Measurements from ENCODE around the gene TRPC4. TPM values are rescaled to one million over a fixed set of nuclear protein-coding genes. Genes with fewer than 3 reads are reported as not detected.

TRPC4 gene
- total RNA-seq, 1 experiment from 2014 or later, result 8.0 TPM

DNA sequence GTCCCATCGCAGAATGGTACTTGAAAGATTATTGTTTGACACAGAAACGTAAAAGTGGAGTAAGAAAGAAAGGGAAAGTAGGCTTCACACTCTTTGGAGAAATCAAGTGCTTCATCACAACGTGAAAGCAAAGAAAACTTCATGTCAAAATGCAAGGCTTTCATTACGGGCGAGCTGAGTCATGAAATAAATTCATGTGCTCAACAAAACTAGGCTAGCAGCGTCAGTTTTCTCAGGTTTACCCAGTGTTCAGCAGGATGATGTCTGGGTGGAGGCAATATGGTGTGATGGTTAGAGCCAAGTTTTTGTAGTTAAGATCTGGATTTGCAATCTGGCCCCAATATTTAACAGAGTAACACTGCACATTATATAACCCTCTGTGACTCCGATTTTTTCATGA, 128.0 kb downstream of the TRPC4 start (continued):
- TF ChIP-seq, protein P1, sequence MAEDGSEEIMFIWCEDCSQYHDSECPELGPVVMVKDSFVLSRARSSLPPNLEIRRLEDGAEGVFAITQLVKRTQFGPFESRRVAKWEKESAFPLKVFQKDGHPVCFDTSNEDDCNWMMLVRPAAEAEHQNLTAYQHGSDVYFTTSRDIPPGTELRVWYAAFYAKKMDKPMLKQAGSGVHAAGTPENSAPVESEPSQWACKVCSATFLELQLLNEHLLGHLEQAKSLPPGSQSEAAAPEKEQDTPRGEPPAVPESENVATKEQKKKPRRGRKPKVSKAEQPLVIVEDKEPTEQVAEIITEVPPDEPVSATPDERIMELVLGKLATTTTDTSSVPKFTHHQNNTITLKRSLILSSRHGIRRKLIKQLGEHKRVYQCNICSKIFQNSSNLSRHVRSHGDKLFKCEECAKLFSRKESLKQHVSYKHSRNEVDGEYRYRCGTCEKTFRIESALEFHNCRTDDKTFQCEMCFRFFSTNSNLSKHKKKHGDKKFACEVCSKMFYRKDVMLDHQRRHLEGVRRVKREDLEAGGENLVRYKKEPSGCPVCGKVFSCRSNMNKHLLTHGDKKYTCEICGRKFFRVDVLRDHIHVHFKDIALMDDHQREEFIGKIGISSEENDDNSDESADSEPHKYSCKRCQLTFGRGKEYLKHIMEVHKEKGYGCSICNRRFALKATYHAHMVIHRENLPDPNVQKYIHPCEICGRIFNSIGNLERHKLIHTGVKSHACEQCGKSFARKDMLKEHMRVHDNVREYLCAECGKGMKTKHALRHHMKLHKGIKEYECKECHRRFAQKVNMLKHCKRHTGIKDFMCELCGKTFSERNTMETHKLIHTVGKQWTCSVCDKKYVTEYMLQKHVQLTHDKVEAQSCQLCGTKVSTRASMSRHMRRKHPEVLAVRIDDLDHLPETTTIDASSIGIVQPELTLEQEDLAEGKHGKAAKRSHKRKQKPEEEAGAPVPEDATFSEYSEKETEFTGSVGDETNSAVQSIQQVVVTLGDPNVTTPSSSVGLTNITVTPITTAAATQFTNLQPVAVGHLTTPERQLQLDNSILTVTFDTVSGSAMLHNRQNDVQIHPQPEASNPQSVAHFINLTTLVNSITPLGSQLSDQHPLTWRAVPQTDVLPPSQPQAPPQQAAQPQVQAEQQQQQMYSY (CRISPR knock-in tag; IDR thresholded peaks at IDR 0.05), result no peak
- TF ChIP-seq EMX1 (CRISPR knock-in tag; IDR thresholded peaks at IDR 0.05), result no peak
- TF ChIP-seq TCF7 (CRISPR knock-in tag; IDR thresholded peaks at IDR 0.05; ENCODE audit: low read depth), result no peak
- no peak for TF ChIP-seq SP1 (CRISPR knock-in tag; conservative IDR thresholded peaks at IDR 0.05)
- no peak for TF ChIP-seq FOXP1 (CRISPR knock-in tag; IDR thresholded peaks at IDR 0.05; ENCODE audit: borderline replicate concordance)
- TF ChIP-seq JUN (CRISPR knock-in tag; IDR thresholded peaks at IDR 0.05), result no peak
- no peak for TF ChIP-seq ZNF671 (CRISPR knock-in tag; IDR thresholded peaks at IDR 0.05)
- no peak for TF ChIP-seq SOX15 (CRISPR knock-in tag; IDR thresholded peaks at IDR 0.05)
- TF ChIP-seq PRRX2 (CRISPR knock-in tag; IDR thresholded peaks at IDR 0.05), result no peak
- no peak for TF ChIP-seq USF2 (CRISPR knock-in tag; IDR thresholded peaks at IDR 0.05)
- TF ChIP-seq SMAD3 (CRISPR knock-in tag; IDR thresholded peaks at IDR 0.05; ENCODE audit: borderline replicate concordance), result no peak

GRCh38 chr13:37736045-37736444, 133.5 kb downstream of the TRPC4 start:
- no peaks in the 10 kb centered on the region for H3K9me3 Mint-ChIP-seq
- H3K4me3 Mint-ChIP-seq, result no peak overlapping the region
- peaks cover 7% of the 10 kb centered on the region for H3K4me1 Mint-ChIP-seq
- POLR2A ChIA-PET, result no interaction called here
- DNase-seq (ENCODE audit: low spot score) (no peak), ATAC-seq (peak; percentile 48)
- H3K27me3 Mint-ChIP-seq (ENCODE audit: low read depth), result no peaks in the 10 kb centered on the region
- H3K27ac Mint-ChIP-seq, result no peak overlapping the region; the same call in 1 of the 2 replicates
- H3K36me3 Mint-ChIP-seq, result no peaks in the 10 kb centered on the region
- CTCF ChIA-PET, result no interaction called here
- TF ChIP-seq GTF2I (CRISPR knock-in tag; conservative IDR thresholded peaks at IDR 0.05) (no peak), PREB (CRISPR knock-in tag; IDR thresholded peaks at IDR 0.05; ENCODE audit: borderline replicate concordance) (no peak), ESRRA (CRISPR knock-in tag; IDR thresholded peaks at IDR 0.05; ENCODE audit: borderline replicate concordance) (no peak), FOXK1 (CRISPR knock-in tag; IDR thresholded peaks at IDR 0.05) (no peak), ZNF219 (CRISPR knock-in tag; IDR thresholded peaks at IDR 0.05; ENCODE audit: borderline replicate concordance) (no peak), ELF4 (CRISPR knock-in tag; IDR thresholded peaks at IDR 0.05; ENCODE audit: low read depth) (no peak), MLX (CRISPR knock-in tag; IDR thresholded peaks at IDR 0.05) (no peak), JUN (CRISPR knock-in tag; IDR thresholded peaks at IDR 0.05) (no peak), CREM (CRISPR knock-in tag; IDR thresholded peaks at IDR 0.05) (no peak), AFF4 (CRISPR knock-in tag; IDR thresholded peaks at IDR 0.05; ENCODE audit: borderline replicate concordance) (no peak), SP1 (CRISPR knock-in tag; conservative IDR thresholded peaks at IDR 0.05) (no peak)
- TF ChIP-seq, protein P2, sequence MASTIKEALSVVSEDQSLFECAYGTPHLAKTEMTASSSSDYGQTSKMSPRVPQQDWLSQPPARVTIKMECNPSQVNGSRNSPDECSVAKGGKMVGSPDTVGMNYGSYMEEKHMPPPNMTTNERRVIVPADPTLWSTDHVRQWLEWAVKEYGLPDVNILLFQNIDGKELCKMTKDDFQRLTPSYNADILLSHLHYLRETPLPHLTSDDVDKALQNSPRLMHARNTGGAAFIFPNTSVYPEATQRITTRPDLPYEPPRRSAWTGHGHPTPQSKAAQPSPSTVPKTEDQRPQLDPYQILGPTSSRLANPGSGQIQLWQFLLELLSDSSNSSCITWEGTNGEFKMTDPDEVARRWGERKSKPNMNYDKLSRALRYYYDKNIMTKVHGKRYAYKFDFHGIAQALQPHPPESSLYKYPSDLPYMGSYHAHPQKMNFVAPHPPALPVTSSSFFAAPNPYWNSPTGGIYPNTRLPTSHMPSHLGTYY (CRISPR knock-in tag; IDR thresholded peaks at IDR 0.05), result no peak
- TF ChIP-seq, protein P3, sequence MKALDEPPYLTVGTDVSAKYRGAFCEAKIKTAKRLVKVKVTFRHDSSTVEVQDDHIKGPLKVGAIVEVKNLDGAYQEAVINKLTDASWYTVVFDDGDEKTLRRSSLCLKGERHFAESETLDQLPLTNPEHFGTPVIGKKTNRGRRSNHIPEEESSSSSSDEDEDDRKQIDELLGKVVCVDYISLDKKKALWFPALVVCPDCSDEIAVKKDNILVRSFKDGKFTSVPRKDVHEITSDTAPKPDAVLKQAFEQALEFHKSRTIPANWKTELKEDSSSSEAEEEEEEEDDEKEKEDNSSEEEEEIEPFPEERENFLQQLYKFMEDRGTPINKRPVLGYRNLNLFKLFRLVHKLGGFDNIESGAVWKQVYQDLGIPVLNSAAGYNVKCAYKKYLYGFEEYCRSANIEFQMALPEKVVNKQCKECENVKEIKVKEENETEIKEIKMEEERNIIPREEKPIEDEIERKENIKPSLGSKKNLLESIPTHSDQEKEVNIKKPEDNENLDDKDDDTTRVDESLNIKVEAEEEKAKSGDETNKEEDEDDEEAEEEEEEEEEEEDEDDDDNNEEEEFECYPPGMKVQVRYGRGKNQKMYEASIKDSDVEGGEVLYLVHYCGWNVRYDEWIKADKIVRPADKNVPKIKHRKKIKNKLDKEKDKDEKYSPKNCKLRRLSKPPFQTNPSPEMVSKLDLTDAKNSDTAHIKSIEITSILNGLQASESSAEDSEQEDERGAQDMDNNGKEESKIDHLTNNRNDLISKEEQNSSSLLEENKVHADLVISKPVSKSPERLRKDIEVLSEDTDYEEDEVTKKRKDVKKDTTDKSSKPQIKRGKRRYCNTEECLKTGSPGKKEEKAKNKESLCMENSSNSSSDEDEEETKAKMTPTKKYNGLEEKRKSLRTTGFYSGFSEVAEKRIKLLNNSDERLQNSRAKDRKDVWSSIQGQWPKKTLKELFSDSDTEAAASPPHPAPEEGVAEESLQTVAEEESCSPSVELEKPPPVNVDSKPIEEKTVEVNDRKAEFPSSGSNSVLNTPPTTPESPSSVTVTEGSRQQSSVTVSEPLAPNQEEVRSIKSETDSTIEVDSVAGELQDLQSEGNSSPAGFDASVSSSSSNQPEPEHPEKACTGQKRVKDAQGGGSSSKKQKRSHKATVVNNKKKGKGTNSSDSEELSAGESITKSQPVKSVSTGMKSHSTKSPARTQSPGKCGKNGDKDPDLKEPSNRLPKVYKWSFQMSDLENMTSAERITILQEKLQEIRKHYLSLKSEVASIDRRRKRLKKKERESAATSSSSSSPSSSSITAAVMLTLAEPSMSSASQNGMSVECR (CRISPR knock-in tag; IDR thresholded peaks at IDR 0.05; ENCODE audit: borderline replicate concordance), result no peak

Measured in WTC11 (cell line).